SKM-1 (cell line): Measurements from ENCODE around the gene SIGLEC5.

Source experiments
- DNase-seq: peaks from one replicate; lab custom pipeline; 2025; ENCODE audit not compliant: unreplicated experiment; lab: John Stamatoyannopoulos, UW

The SIGLEC5 gene

GRCh38 chr19:51590441-51590840, 39.8 kb downstream of the SIGLEC5 start:
- DNase-seq, result no peak

GRCh38 chr19:51589511-51589910, 40.7 kb downstream of the SIGLEC5 start:
- no peak for DNase-seq

GRCh38 chr19:51587264-51588191, 42.7 kb downstream of the SIGLEC5 start:
- DNase-seq, result no peak

GRCh38 chr19:51586799-51587198, 43.4 kb downstream of the SIGLEC5 start:
- DNase-seq, result no peak

GRCh38 chr19:51586103-51586728, 44.0 kb downstream of the SIGLEC5 start:
- no peak for DNase-seq

- no peak for DNase-seq
Measured at GRCh38 chr19:51576850-51577249, 53.4 kb downstream of the SIGLEC5 start.

- DNase-seq, result no peak
Measured at GRCh38 chr19:51573331-51573730, 56.9 kb downstream of the SIGLEC5 start.

- no peak for DNase-seq
Measured at GRCh38 chr19:51572908-51573307, 57.3 kb downstream of the SIGLEC5 start.

- DNase-seq, result no peak
Measured at GRCh38 chr19:51572410-51572809, 57.8 kb downstream of the SIGLEC5 start.

GRCh38 chr19:51571599-51571998, 58.6 kb downstream of the SIGLEC5 start:
- no peak for DNase-seq

GRCh38 chr19:51570962-51571575, 59.1 kb downstream of the SIGLEC5 start, which contains the start of gene ZNF175:
ZNF175 (plus strand) TSS chr19:51571283; CDS start chr19:51573330, 2,047 bp downstream.
- DNase-seq, result no peak

GRCh38 chr19:51568456-51568855, 61.7 kb downstream of the SIGLEC5 start:
- no peak for DNase-seq

- DNase-seq, result no peak
Measured at GRCh38 chr19:51567583-51567982, 62.6 kb downstream of the SIGLEC5 start.

- DNase-seq, result no peak
Measured at GRCh38 chr19:51566489-51567100, 63.6 kb downstream of the SIGLEC5 start.

GRCh38 chr19:51565583-51565982, 64.6 kb downstream of the SIGLEC5 start:
- no peak for DNase-seq

GRCh38 chr19:51564791-51565190, 65.4 kb downstream of the SIGLEC5 start:
- DNase-seq, result no peak
